H9 (cell line): ENCODE results near the gene ADGRE1. TPM values are rescaled to one million over a fixed set of nuclear protein-coding genes. Genes with fewer than 3 reads are reported as not detected.

ENCODE experiments used
- DNase-seq: peaks from one replicate; pipeline ENCODE4 v3.0.0-alpha.2; 2017
- H2AFZ ChIP-seq: one replicate; pipeline ENCODE4 v1.6.1; 2013; ENCODE audit warnings: mild to moderate bottlenecking, low read length, control low read depth, moderate library complexity
- H2AK5ac ChIP-seq: 2 replicates; pipeline ENCODE4 v1.6.1; 2013; ENCODE audit warnings: low read length, control low read depth, mixed read lengths; ENCODE audit not compliant: insufficient read length
- H2BK120ac ChIP-seq: one replicate; pipeline ENCODE4 v1.6.1; 2013; ENCODE audit warnings: low read depth, mild to moderate bottlenecking, low read length, control low read depth, inconsistent platforms; ENCODE audit not compliant: poor library complexity, severe bottlenecking
- H2BK12ac ChIP-seq: 2 replicates; pipeline ENCODE4 v1.6.1; 2013; ENCODE audit warnings: low read length, control low read depth, mixed read lengths, low read depth; ENCODE audit not compliant: insufficient read length
- H2BK15ac ChIP-seq: 2 replicates; pipeline ENCODE4 v1.6.1; 2013; ENCODE audit warnings: low read depth, low read length, control low read depth
- H2BK20ac ChIP-seq: one replicate; pipeline ENCODE4 v1.6.1; 2013; ENCODE audit warnings: low read depth, mild to moderate bottlenecking, low read length, control low read depth, inconsistent platforms; ENCODE audit not compliant: poor library complexity, severe bottlenecking
- H2BK5ac ChIP-seq: 2 replicates; pipeline ENCODE4 v1.6.1; 2013; ENCODE audit warnings: low read length, control low read depth, mixed read lengths; ENCODE audit not compliant: insufficient read length
- H3K14ac ChIP-seq: 2 replicates; pipeline ENCODE4 v1.6.1; 2013; ENCODE audit warnings: low read length, control low read depth; ENCODE audit not compliant: insufficient read depth
- H3K18ac ChIP-seq: 2 replicates; pipeline ENCODE4 v1.6.1; 2013; ENCODE audit warnings: low read depth, mild to moderate bottlenecking, mixed read lengths, low read length, control low read depth; ENCODE audit not compliant: insufficient read length
- H3K23ac ChIP-seq: 2 replicates; pipeline ENCODE4 v1.6.1; 2013; ENCODE audit warnings: low read length, control low read depth, mixed read lengths, low read depth; ENCODE audit not compliant: insufficient read length
- H3K23me2 ChIP-seq: 2 replicates; pipeline ENCODE4 v1.6.1; 2013; ENCODE audit warnings: low read depth, mild to moderate bottlenecking, mixed read lengths, low read length, control low read depth; ENCODE audit not compliant: insufficient read length, poor library complexity, severe bottlenecking
- H3K27ac ChIP-seq: 2 replicates; pipeline ENCODE4 v1.5.1; 2013; ENCODE audit warnings: low read length, control low read depth, mixed read lengths, low read depth; ENCODE audit not compliant: insufficient read length
- H3K27me3 ChIP-seq: 2 replicates; pipeline ENCODE4 v1.6.1; 2013; ENCODE audit warnings: low read length, control low read depth, inconsistent platforms; ENCODE audit not compliant: insufficient read depth
- H3K4ac ChIP-seq: 2 replicates; pipeline ENCODE4 v1.6.1; 2013; ENCODE audit warnings: low read depth, mild to moderate bottlenecking, control low read depth, inconsistent platforms, low read length, moderate library complexity
- H3K4me1 ChIP-seq: 2 replicates; pipeline ENCODE4 v1.6.1; 2013; ENCODE audit warnings: low read length, control low read depth, inconsistent platforms; ENCODE audit not compliant: insufficient read depth
- H3K4me2 ChIP-seq: 2 replicates; pipeline ENCODE4 v1.6.1; 2013; ENCODE audit warnings: low read length, control low read depth, mixed read lengths; ENCODE audit not compliant: insufficient read length, insufficient read depth
- H3K56ac ChIP-seq: 2 replicates; pipeline ENCODE4 v1.6.1; 2013; ENCODE audit warnings: low read depth, mild to moderate bottlenecking, mixed read lengths, low read length, control low read depth; ENCODE audit not compliant: insufficient read length
- H3K79me1 ChIP-seq: 2 replicates; pipeline ENCODE4 v1.6.1; 2013; ENCODE audit warnings: low read depth, mild to moderate bottlenecking, moderate library complexity, low read length, control low read depth, inconsistent platforms; ENCODE audit not compliant: insufficient read depth, poor library complexity, severe bottlenecking
- H3K79me2 ChIP-seq: 2 replicates; pipeline ENCODE4 v1.6.1; 2013; ENCODE audit warnings: low read length, control low read depth, inconsistent platforms; ENCODE audit not compliant: insufficient read depth
- H3K9ac ChIP-seq: 2 replicates; pipeline ENCODE4 v1.6.1; 2013; ENCODE audit warnings: low read length, control low read depth, mixed read lengths; ENCODE audit not compliant: insufficient read length; ENCODE audit errors: extremely low read depth
- H3K9me3 ChIP-seq: one replicate; pipeline ENCODE4 v1.6.1; 2013; ENCODE audit warnings: low read depth, low read length, inconsistent platforms; ENCODE audit not compliant: control insufficient read depth
- H3T11ph ChIP-seq: one replicate; pipeline ENCODE4 v1.6.1; 2013; ENCODE audit warnings: mild to moderate bottlenecking, low read length, control low read depth, inconsistent platforms
- H4K20me1 ChIP-seq: one replicate; pipeline ENCODE4 v1.6.1; 2013; ENCODE audit not compliant: control insufficient read depth, insufficient read length, insufficient read depth
- H4K5ac ChIP-seq: 2 replicates; pipeline ENCODE4 v1.6.1; 2013; ENCODE audit warnings: low read depth, mild to moderate bottlenecking, mixed read lengths, low read length, control low read depth; ENCODE audit not compliant: insufficient read length
- H4K8ac ChIP-seq: replicated peaks from 2 replicates; pipeline ENCODE4 v1.6.1; 2013; ENCODE audit warnings: low read length, control low read depth, mixed read lengths, low read depth; ENCODE audit not compliant: insufficient read length
- H4K91ac ChIP-seq: 2 replicates; pipeline ENCODE4 v1.6.1; 2013; ENCODE audit warnings: low read depth, mild to moderate bottlenecking, moderate library complexity, mixed read lengths, low read length, control low read depth; ENCODE audit not compliant: insufficient read length
- H3K27ac Mint-ChIP-seq, 3 experiments: 2 replicates in 2 of 3; 3 replicates in 1 of 3; pipeline ENCODE4 v1.8.0; 2020 to 2021; ENCODE audit warnings: mixed read lengths in 3 of 3, mild to moderate bottlenecking in 1 of 3, moderate library complexity in 1 of 3
- H3K27me3 Mint-ChIP-seq: 2 replicates; pipeline ENCODE4 v1.8.0; 2021; ENCODE audit warnings: low read depth, mild to moderate bottlenecking, moderate library complexity, mixed read lengths
- H3K36me3 Mint-ChIP-seq, 3 experiments: 2 replicates in 2 of 3; 3 replicates in 1 of 3; pipeline ENCODE4 v1.8.0; 2020 to 2021; ENCODE audit warnings: low read depth in 3 of 3, mixed read lengths in 3 of 3; ENCODE audit not compliant: insufficient read depth in 1 of 3
- H3K4me1 Mint-ChIP-seq, 2 experiments: 2 replicates each; pipeline ENCODE4 v1.8.0; 2020; ENCODE audit warnings: mixed read lengths in 2 of 2
- H3K4me3 Mint-ChIP-seq, 2 experiments: 2 replicates in 1 of 2; 3 replicates in 1 of 2; pipeline ENCODE4 v1.8.0; 2020 to 2021; ENCODE audit warnings: mild to moderate bottlenecking in 2 of 2, mixed read lengths in 2 of 2, moderate library complexity in 1 of 2
- H3K9me3 Mint-ChIP-seq, 2 experiments: 2 replicates in 1 of 2; 3 replicates in 1 of 2; pipeline ENCODE4 v1.8.0; 2020; ENCODE audit warnings: mild to moderate bottlenecking in 2 of 2, mixed read lengths in 2 of 2, moderate library complexity in 1 of 2
- WGBS: extraction: QIAGEN DNeasy Blood & Tissue Kit; methylation state at CpG from one replicate; pipeline ENCODE4 v1.1.7; 2013; ENCODE audit warnings: missing lambda C conversion rate, low lambda C conversion rate, mixed read lengths; ENCODE audit not compliant: insufficient read length; ENCODE audit errors: extremely low coverage; 5-methylcytosine and 5-hydroxymethylcytosine counted together
- total RNA-seq: library from RNA; stranded (reverse); gene quantifications from 2 replicates; pipeline ENCODE4 v1.2.1, GENCODE V29; 2021
- TF ChIP-seq, protein P1 (sequence below): fragments of 200-600 bp; sonication (generic); conservative IDR thresholded peaks from 3 replicates; pipeline ENCODE4 v1.8.0; 2021; ENCODE audit warnings: antibody characterized with exemption, mild to moderate bottlenecking

The ADGRE1 gene
- total RNA-seq, 1 experiment from 2014 or later = not detected

DNA sequence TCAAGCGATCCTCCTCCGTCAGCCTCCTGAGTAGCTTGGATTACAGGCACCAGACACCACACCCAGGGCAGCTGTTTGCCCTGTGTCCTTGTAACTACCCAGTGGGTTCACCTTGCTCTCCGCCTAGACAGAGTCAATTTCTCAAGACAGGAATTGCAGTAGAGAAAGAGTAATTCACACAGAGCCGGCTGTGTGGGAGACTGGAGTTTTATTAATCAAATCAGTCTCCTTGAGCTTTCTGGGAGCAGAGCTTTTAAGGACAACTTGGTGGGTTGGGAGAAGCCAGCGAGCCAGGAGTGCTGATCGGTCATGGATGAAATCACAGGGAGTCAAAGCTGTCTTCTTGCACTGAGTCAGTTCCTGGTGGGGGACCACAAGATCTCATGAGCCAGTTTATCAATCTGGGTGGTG is 20.6 kb upstream of the ADGRE1 start:
- Histone ChIP-seq H3K27ac (no peak overlapping the region), H2AFZ (no peak overlapping the region), H4K91ac (no peak overlapping the region), H3K4me1 (no peaks in the 10 kb centered on the region; the same call in 1 of the 2 replicates), H3K79me1 (no peaks in the 10 kb centered on the region), H2BK20ac (no peak overlapping the region), H3K9ac (no peak overlapping the region), H3K56ac (no peak overlapping the region), H4K20me1 (no peaks in the 10 kb centered on the region), H3K23ac (no peak overlapping the region), H3K27me3 (no peaks in the 10 kb centered on the region), H3K4me2 (no peak overlapping the region), H3T11ph (no peak overlapping the region), H3K18ac (no peak overlapping the region), H3K4ac (no peak overlapping the region), H2BK12ac (no peak overlapping the region), H2BK120ac (no peak overlapping the region), H3K9me3 (no peaks in the 10 kb centered on the region), H4K5ac (no peak overlapping the region), H3K79me2 (no peaks in the 10 kb centered on the region), H2BK5ac (no peak overlapping the region), H4K8ac (no peak overlapping the region), H2BK15ac (no peak overlapping the region), H2AK5ac (no peak overlapping the region), H3K23me2 (no peaks in the 10 kb centered on the region), H3K14ac (no peak overlapping the region)
- WGBS = no CpG with 5 or more reads among the region's 6 CpGs
- peaks cover 0 to 5% of the 10 kb centered on the region in 2 experiments; a peak in 1 of 4 replicates for H3K4me1 Mint-ChIP-seq
- no peaks in the 10 kb centered on the region for H3K36me3 Mint-ChIP-seq
- peaks cover 12% of the 10 kb centered on the region for H3K27me3 Mint-ChIP-seq
- H3K9me3 Mint-ChIP-seq = peaks cover 20 to 58% of the 10 kb centered on the region in 2 experiments
- TF ChIP-seq, protein P1, sequence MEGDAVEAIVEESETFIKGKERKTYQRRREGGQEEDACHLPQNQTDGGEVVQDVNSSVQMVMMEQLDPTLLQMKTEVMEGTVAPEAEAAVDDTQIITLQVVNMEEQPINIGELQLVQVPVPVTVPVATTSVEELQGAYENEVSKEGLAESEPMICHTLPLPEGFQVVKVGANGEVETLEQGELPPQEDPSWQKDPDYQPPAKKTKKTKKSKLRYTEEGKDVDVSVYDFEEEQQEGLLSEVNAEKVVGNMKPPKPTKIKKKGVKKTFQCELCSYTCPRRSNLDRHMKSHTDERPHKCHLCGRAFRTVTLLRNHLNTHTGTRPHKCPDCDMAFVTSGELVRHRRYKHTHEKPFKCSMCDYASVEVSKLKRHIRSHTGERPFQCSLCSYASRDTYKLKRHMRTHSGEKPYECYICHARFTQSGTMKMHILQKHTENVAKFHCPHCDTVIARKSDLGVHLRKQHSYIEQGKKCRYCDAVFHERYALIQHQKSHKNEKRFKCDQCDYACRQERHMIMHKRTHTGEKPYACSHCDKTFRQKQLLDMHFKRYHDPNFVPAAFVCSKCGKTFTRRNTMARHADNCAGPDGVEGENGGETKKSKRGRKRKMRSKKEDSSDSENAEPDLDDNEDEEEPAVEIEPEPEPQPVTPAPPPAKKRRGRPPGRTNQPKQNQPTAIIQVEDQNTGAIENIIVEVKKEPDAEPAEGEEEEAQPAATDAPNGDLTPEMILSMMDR = no peak
- no peak overlapping the region for H3K27ac Mint-ChIP-seq
- no peak overlapping the region for H3K4me3 Mint-ChIP-seq
- DNase-seq = no peak
